HG03457 (cell line): Measurements from ENCODE around the gene PDK2.

Source experiments
- ATAC-seq: cut with Tn5 transposase; IDR thresholded peaks from one replicate; pipeline ENCODE4 v1.9.1; 2021; ENCODE audit warnings: moderate number of reproducible peaks; ENCODE audit not compliant: unreplicated experiment

The PDK2 gene

DNA sequence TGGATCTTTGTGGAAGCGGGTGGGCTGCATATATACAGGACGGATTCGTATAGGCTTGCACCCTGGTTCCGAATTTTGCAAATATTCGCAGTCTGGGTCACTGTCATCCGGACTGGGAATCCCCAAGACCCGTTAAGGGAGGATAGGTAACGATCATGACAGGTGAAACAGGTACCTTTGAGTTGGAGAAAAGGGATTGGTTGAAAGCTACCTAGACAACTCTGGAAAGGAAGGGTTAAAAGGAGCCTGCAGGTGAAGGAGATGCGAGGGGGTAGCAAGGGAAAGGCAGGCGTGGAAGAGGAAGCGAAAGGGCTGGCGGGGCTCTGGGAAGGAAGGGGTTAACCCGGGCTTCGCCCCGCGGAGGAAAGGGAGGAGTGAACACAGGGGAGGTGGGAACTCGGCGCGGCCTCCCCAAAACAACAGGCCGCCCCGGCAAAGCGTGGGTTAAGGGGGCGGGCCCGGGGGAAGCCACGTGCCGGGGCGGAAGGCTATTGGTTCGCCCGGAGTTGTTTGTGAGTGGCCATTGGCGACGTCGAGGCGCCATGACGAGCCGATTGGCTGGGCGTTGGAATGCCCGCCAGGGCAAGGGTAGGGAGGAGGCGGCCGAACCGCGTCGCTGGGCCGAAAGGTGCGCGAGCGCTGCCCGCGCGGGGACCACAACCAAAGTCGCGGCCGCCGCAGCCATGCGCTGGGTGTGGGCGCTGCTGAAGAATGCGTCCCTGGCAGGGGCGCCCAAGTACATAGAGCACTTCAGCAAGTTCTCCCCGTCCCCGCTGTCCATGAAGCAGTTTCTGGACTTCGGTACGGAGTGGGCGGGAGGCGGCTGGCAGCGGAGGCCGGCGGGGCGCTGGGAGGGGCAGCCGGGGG lies at the start of gene PDK2:
TSS of gene PDK2 (plus strand) at position 599 of the 867 bp plus-strand sequence. CDS start at position 684, 85 bp downstream.
- ATAC-seq = peak; percentile 83

DNA sequence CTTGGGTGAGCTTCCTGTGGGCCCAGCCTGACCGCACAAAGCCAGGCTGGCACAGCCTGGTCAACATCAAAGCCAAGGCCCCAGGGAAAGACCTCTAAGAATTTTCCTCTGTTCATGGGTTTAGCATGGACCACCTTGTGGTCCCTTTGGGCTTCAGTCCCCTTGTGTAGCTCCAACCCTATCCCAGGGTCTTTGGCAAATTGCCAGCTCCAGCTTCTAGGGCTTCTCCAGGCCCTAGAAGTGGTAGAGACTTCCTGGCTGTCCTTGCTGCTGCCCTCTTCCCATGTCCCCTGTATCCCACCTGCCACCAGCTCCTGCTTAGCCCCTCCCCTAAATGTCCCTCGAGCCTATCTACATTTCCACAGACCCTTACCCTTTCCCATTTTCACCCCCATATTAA lies 49.0 kb upstream of the PDK2 start:
- ATAC-seq = no peak

DNA sequence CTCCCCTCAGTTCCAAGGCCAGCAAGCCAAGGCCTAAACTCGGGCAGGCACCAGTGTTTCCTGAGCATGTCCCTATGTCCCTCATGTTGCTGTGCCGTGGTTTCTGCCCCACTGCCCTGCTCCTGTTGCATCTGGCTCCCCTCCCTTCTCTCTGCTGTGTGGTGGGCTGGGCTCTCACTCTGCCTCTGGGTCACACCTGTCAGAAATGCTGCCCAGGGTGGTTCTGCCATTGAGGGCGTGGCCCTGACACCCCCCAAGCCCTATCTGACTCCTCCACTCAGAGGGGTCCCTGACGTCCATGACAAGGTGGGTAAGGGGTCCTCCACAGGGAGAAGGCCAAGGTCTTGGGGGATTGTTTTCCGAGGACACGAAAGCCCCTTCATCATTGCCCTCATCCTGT lies 48.5 kb upstream of the PDK2 start:
- ATAC-seq = no peak

DNA sequence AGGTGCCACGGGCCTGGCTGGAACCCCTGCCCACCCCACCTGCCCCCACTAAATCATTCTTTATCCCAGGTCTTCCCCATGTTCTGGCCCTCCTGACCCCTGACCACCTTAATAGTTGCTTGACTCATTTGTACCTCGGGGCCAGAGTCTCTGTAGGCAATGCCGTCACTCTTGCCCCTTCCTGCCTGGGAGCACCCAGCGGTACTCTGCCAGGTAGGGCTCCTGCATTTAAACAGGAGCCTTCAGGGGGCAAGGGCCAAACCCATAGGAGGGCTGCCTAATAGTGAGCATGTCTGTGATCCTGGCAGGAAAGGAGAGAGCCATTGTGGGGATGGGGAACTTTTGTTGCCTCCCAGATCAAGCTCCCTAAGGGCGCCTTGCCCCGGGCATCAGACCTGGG lies 48.1 kb upstream of the PDK2 start:
- ATAC-seq = no peak

DNA sequence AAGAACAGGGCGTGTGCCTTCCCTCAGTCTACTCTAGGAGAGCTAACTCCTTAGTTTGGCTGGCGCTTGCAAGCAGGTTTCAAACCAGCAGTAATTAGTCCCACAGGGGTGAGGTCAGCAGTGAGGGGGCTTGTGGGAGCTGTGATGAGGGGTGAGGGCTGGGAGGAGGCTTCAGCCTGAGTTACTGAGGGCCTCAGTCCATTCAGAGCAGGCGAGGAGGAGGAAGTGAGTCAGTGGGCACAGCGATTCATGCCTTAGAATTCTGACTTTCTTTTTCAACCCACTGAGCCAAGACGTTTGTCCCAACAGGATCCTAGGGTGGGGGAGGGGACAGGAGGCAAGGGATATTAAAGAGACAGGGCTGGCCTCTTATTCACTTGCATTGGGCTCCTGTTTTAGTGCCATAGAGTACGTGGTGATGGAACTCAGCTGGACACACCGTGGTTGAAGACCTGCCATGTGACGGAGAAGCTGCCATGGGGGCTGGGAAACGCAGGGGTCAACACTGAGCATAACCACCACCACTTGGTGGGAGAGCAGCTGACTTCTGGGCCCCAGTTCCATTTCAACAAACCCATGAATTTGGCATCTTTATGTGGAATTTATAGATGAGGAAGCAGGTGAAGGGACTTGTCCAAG lies 47.5 kb upstream of the PDK2 start:
- ATAC-seq = no peak

DNA sequence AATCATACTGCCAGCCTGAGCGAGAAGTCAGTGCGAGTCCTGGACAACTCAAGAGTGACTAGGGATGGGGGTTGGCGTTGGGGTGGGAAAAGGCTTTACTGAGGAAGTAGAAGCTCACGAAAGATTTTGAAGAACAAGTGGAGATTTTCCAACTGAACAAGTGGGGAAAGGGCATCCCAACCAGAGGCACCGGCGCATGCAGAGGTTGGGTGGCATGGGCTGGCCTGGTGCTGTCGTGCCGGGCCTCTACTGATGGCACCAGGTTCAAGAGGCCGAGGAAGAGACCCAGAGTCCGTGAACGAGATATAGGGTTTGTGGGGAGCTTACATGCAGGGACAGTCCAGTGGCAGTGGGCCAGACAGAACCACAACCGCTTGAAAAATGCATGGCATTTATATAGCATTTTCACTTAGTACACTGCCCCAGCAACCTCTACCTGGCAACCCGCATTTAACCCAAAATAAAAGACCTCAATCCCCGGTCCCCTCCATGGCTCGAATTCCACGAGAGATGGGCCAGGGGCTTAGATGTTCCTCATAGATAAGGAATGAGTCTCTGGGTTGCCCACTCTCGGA lies 46.9 kb upstream of the PDK2 start:
- no peak for ATAC-seq

DNA sequence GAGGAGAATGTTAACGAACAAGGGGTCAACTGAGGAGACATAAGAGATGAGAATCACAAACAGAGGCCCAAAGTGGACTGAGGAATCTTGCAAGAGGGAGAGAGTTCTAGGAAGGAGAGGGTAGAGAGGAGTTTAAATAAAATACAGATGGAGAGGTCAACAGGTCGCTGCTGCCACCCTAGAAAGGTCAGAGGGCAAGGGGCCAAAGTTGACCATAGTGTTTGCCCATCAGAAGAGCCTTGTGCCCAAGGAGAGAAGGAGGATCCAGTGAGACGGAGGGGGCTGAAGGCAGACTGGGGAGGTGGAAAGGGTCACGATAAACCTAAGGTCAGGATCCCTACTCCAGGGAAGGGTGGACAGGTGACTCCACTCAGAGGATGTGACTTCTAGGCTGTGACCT lies 46.2 kb upstream of the PDK2 start:
- ATAC-seq = no peak

DNA sequence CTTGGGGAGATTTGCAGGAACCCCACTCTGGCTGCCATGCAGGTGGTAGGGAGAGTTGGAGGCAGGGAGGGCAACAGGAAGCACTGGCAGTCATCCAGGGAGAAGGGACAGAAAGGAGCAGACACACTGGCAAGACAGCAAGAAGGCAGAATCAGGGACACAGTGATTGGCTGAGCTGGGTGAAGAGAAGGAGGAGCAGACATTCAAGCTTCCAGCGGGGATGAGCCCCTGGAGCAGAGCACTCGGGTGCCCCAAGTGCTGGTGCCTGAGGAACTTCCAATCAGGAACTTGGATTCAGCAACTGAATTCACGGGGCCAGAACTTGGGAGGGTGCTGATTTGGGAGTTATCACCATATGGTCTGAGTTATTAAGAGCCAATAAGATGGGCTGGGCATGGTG lies 45.5 kb upstream of the PDK2 start:
- ATAC-seq = no peak

DNA sequence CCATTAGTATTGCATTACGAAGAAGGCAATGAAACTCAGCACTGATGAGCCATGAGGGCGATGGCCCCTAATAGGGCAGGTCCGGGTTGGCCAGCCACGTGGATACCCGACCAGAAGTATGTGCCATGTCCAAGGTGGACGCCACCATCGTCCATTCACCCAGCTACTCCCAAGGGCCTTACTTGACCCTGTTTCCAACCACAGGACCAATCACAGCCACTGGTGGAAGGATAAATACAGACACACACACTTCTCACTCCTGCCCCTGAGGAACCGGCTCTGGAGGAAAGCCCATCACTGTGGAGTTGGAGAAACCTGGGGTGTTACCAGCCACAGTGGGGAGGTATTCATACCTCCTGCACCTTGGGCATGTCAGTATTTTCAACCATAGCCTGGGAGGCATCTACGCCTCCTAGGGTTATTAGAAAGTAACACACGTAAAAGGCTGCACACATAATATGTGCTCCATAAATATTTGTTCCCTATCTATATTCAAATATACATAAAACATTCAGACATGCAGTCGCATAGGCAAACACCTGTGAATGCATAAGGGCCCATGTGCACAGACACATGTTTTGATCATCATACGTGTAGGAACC lies 44.6 kb upstream of the PDK2 start:
- no peak for ATAC-seq

DNA sequence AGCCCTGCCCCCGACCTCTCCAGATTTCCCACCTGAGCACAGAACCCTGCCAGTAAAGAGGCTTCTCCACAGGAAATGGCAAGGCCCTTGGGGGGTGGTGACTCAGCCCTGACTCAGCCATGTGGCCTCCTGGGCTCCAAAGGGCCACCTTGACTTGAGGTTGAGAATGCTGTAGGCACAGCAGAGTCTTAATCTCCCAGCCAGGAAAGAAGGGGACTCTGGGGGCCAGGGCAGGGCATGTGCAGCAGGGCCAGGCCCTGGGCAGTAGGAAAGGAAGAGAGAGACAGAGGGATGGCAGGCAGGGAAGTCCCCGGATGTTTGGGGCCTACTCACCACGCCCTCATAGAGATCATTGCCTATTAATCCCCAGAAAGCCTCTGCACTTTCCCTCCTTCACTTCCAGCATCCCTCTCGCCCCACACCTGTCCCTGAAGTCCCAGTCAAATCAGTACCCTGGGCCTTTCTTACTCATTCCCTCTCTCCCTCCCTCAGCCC lies 44.0 kb upstream of the PDK2 start:
- no peak for ATAC-seq

DNA sequence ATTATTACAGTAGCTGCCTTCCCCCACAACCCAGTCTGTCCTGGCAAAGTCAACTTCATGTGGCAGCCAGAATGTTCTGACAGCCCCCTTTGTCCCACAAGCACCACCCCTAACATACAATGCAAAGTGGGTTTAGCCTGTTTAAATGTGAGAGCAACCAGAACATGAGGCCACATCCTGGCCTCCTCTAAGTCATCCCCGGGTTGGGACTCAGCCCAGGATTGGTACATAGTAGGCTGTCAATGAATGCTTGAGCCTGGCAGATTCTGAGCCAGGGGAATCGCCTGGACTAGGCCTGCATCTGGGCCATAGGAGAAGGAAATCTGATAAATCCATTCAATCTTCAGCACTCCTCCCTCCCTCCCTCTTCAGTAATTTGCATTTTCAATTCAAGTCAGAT lies 43.5 kb upstream of the PDK2 start:
- no peak for ATAC-seq

DNA sequence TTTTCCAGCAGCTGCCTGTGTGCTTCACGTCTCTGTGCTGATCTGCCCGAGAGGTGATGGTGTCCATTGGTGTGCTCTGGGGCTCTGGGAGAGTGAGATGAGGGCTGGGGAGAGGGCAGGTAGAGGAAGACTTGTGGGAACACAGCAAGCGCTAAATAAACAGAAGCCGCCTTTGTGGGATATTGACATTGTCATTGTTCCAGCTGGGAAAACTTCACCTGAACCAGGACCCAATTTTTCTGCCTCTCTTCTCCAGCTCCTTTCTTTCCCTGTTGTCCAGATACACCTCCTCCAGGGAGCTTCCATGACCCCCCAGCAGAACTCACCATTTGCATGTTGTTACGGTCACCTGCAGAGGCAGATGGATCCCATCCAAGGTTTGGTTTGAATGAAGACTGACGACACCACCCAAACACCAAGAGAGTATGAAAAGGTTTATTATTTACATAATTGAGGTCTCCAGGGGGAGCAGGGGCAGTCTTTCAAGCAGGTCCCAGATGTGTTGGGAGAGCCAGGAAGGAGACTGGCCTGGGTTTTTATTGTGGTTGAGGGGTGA lies 42.8 kb upstream of the PDK2 start:
- no peak for ATAC-seq

DNA sequence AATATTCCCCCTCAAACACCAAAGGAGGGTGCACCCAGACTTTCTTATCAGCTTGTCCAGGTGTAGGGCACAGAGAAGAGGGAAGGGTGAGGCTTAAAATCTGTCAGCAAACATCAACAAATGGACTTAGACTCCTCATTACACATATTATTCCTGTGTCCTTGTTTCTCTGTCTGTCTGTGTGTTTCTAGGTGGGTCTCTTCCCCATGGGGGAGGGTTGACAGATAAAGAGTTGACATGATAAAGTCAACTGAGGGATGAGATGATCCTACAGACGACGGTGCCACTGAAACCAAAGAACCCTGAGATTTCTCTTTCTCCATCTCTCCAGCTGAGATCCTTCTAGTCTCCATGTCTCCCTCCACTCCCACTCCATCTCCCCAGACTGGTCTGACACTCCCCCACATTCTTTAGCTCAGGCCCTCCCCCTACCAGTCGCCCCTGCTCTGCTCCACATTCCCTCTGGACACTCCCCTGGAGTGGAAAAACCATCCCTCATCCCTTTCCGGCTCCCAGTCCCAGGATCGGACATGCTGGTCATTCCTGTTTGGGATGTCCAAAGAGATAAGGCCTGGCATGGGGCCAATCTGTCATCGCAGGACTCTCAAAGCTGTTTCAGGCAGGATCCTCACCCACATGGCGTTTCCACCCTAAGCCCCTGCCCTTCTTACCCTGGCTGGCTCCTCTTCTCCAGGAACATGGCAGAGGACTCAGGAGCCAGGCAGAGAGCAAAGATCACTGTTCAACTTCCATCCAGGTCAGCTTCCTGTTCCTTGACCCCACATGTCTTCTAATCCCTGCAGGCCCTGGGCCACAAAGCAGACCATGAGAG lies 42.1 kb upstream of the PDK2 start:
- ATAC-seq = no peak

DNA sequence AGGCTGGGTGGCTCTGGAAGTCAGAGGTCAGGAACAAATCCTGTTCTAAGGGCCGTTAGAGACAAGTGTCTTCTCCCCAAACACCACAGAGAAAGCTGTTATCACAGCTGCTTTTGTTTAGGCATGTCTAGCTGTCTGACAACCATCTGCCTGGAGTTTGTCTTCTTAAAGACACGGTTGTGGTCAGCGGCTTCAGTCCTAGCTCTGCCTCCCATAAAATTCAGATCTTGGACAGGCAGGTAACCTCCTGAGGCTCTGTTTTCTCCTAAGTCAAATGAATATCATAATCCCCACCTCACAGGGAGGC lies 41.5 kb upstream of the PDK2 start:
- no peak for ATAC-seq

DNA sequence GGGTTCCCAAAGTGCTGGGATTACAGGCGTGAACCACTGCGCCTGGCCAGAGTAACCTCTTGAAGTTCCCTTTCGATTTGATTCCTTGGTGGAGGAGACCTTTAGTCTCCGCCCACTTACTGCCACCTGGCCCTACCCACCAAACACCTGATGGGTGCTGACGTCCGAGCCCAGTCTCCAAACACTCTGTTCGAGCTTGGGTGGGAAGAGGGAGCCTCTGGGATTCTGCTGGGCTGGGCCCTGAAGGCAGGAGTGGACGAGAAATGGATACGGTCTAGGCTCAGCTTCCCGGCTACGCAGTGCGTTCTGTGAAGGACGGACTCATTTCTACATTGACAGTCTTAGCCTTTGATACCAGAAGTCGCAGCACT lies 40.1 kb upstream of the PDK2 start:
- ATAC-seq = no peak

DNA sequence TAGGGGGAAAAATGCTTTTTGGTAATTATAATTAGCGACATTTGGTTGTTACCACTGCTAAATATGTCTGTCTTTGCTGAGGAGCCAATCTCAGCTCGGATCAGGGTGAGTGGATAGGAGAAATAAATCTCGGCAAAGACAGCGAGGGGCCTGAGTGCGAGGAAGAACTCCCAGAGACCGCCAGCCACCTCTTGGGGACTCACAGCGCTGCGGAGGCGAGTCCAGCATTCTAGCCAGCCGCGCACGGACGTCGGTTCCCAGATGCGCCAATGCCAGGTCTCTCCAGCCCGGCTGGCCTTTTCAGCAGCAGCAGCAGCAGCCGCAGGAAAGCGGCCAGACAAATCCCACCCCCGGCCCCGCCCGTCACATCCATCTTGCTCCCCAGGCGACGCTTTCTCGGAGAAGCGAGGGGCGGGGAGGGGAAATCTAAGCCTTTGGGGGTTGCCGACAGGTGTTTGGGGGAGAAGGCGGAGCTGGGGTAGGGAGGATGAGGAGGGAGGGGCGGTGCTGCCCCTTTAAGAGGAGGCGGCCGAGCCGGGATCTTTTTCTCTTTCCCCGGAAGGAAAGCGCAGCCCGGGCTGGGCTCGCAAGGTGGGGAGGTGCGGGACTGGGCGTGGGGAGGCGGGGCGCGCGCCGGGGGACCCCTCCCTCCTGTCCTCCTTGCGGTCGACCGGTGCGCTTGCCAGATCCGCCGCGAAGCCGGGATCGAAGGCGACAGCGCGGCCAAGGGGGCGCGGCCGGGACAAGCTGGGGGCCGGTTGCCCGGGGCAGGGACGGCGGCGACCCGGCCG lies 39.5 kb upstream of the PDK2 start, which contains the start of gene ITGA3:
TSS of gene ITGA3 (plus strand) at position 685 of the 791 bp plus-strand sequence. CDS start 330 bp downstream, outside the sequence.
- ATAC-seq = no peak

DNA sequence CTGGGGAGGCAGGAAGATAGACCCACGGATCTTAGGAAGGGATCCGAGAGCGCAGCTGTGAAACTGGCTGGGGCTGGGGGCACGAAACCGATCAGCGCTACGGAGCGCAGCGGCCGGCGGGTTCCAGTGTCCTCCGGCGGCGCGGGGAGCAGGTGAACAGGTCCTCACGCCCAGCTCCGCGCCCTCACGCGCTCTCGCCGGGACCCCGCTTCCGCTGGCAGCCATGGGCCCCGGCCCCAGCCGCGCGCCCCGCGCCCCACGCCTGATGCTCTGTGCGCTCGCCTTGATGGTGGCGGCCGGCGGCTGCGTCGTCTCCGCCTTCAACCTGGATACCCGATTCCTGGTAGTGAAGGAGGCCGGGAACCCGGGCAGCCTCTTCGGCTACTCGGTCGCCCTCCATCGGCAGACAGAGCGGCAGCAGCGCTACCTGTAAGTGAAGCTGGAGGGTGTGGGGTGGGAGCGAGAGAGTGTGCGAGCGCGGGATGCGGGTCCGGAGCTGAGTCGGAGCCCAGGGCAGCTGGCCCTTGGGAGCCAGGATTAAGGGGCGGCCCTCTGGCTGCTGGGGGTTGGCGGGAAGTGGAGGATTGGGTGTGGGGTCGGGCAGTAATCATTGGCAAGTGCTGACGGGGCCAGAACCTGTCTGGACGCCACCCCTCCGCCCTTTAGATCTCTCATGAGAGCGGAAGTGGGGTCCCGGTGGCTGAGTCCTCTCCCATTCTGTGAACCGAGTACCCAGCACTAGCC lies 38.8 kb upstream of the PDK2 start:
- no peak for ATAC-seq

DNA sequence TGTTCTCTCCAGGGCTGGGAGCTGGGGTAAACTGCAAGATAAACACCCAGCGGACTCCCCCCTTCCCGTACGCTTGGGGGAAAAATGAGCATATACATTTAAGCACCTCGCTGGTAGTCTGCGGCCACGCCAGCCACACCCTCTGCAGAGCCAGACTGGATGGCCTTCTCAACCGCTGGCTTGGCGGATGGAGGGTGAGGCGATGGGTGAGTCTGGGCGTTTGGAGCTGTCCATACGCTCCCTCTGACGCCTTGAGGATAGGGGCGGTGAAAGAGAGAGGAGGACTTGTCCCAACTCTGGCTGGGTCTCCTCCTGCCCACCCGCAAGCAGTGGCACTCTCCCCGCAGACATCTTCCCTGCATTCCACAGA lies 38.2 kb upstream of the PDK2 start:
- ATAC-seq = no peak

DNA sequence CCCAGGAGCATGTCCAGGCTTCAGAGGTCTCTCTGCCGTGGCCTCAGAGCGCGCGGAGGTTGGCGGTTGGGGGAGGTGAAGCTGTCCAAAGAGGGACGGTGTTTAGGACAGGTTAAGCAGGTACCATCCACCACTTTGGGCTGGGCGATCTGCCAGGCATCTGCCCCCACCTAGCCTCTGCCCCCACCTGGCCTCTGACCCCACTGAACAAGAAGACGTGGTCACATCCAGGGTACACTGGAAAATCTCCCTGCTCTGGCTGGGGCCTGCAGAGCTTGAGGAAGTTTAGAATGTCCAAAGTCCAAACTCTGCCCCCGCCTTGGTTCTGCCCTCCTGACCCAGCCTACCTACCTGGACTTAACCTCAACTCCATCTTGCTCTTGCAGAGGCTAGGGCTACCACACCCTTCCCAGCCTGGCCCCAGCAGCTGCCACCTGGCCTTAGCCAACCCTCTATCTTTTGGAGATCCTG lies 37.6 kb upstream of the PDK2 start:
- no peak for ATAC-seq
